ENCODE results near the gene MRPS17.

MRPS17 gene

GRCh38 chr7:55966851-55967250 lies 15.2 kb downstream of the MRPS17 start:
- in situ Hi-C loops (cut with HindIII; ENCODE audit: low pct_ligation_motif_present, low pct_unique_long_range_greater_than_20kb, low sequenced_read_pairs) = no loop called here
- no peak for DNase-seq

- in situ Hi-C loops (cut with HindIII; ENCODE audit: low pct_ligation_motif_present, low pct_unique_long_range_greater_than_20kb, low sequenced_read_pairs) = no loop called here
- DNase-seq = no peak
Measured at GRCh38 chr7:55969391-55969790, 17.7 kb downstream of the MRPS17 start.

GRCh38 chr7:55970561-55970960 lies 18.9 kb downstream of the MRPS17 start:
- DNase-seq = no peak
- in situ Hi-C loops (cut with HindIII; ENCODE audit: low pct_ligation_motif_present, low pct_unique_long_range_greater_than_20kb, low sequenced_read_pairs) = no loop called here

GRCh38 chr7:55970978-55971377 lies 19.3 kb downstream of the MRPS17 start:
- in situ Hi-C loops (cut with HindIII; ENCODE audit: low pct_ligation_motif_present, low pct_unique_long_range_greater_than_20kb, low sequenced_read_pairs) = no loop called here
- DNase-seq = peak; percentile 22

GRCh38 chr7:55973747-55974250 lies 22.1 kb downstream of the MRPS17 start:
- DNase-seq = no peak
- in situ Hi-C loops (cut with HindIII; ENCODE audit: low pct_ligation_motif_present, low pct_unique_long_range_greater_than_20kb, low sequenced_read_pairs) = no loop called here

GRCh38 chr7:55975988-55976633 lies 24.4 kb downstream of the MRPS17 start:
- DNase-seq = no peak
- in situ Hi-C loops (cut with HindIII; ENCODE audit: low pct_ligation_motif_present, low pct_unique_long_range_greater_than_20kb, low sequenced_read_pairs) = no loop called here

GRCh38 chr7:55977831-55978230 lies 26.2 kb downstream of the MRPS17 start:
- in situ Hi-C loops (cut with HindIII; ENCODE audit: low pct_ligation_motif_present, low pct_unique_long_range_greater_than_20kb, low sequenced_read_pairs) = no loop called here
- peak; percentile 23 for DNase-seq

- in situ Hi-C loops (cut with HindIII; ENCODE audit: low pct_ligation_motif_present, low pct_unique_long_range_greater_than_20kb, low sequenced_read_pairs) = no loop called here
- no peak for DNase-seq
Measured at GRCh38 chr7:55980266-55980665, 28.6 kb downstream of the MRPS17 start.

GRCh38 chr7:55983537-55983936 lies 31.9 kb downstream of the MRPS17 start:
- in situ Hi-C loops (cut with HindIII; ENCODE audit: low pct_ligation_motif_present, low pct_unique_long_range_greater_than_20kb, low sequenced_read_pairs) = no loop called here
- DNase-seq = no peak

GRCh38 chr7:55992346-55992745 lies 40.7 kb downstream of the MRPS17 start:
- in situ Hi-C loops (cut with HindIII; ENCODE audit: low pct_ligation_motif_present, low pct_unique_long_range_greater_than_20kb, low sequenced_read_pairs) = no loop called here
- DNase-seq = no peak

GRCh38 chr7:55996856-55997500 lies 45.3 kb downstream of the MRPS17 start:
- DNase-seq = no peak
- in situ Hi-C loops (cut with HindIII; ENCODE audit: low pct_ligation_motif_present, low pct_unique_long_range_greater_than_20kb, low sequenced_read_pairs) = no loop called here

- no peak for DNase-seq
- in situ Hi-C loops (cut with HindIII; ENCODE audit: low pct_ligation_motif_present, low pct_unique_long_range_greater_than_20kb, low sequenced_read_pairs) = no loop called here
Measured at GRCh38 chr7:56003749-56004148, 52.1 kb downstream of the MRPS17 start.
